Type B pancreatic cell (in vitro differentiated cells): ENCODE measurements around the gene STPG4. TPM values are rescaled to one million over a fixed set of nuclear protein-coding genes. Genes with fewer than 3 reads are reported as not detected.

Experiments used
- DNase-seq: peaks from one replicate; pipeline ENCODE4 v3.0.0; 2021; ENCODE audit warnings: mixed read lengths; ENCODE audit not compliant: unreplicated experiment; ENCODE audit errors: extremely low spot score
- H3K27ac Mint-ChIP-seq: 2 replicates; pipeline ENCODE4 v1.8.0; 2021; ENCODE audit warnings: mild to moderate bottlenecking, mixed read lengths
- H3K27me3 Mint-ChIP-seq: 2 replicates; pipeline ENCODE4 v1.8.0; 2021; ENCODE audit warnings: mixed read lengths
- H3K36me3 Mint-ChIP-seq: 2 replicates; pipeline ENCODE4 v1.8.0; 2021; ENCODE audit warnings: mixed read lengths
- H3K4me1 Mint-ChIP-seq: one replicate; pipeline ENCODE4 v1.8.0; 2021; ENCODE audit warnings: mixed read lengths; ENCODE audit not compliant: unreplicated experiment
- H3K4me3 Mint-ChIP-seq: 2 replicates; pipeline ENCODE4 v1.8.0; 2021; ENCODE audit warnings: mild to moderate bottlenecking, mixed read lengths
- H3K9me3 Mint-ChIP-seq: 2 replicates; pipeline ENCODE4 v1.8.0; 2021; ENCODE audit warnings: mixed read lengths
- total RNA-seq: library from RNA; stranded (reverse); gene quantifications from 2 replicates; pipeline ENCODE4 v1.2.1, GENCODE V29; 2021; ENCODE audit warnings: low replicate concordance
- TF ChIP-seq, protein P1 (sequence below): fragments of 200-600 bp; sonication (generic); conservative IDR thresholded peaks from 2 replicates; pipeline ENCODE4 v1.5.0; 2021; ENCODE audit warnings: antibody characterized with exemption, mild to moderate bottlenecking

STPG4 gene
- total RNA-seq, 1 donor from 2014 or later, result 0.36 TPM

DNA sequence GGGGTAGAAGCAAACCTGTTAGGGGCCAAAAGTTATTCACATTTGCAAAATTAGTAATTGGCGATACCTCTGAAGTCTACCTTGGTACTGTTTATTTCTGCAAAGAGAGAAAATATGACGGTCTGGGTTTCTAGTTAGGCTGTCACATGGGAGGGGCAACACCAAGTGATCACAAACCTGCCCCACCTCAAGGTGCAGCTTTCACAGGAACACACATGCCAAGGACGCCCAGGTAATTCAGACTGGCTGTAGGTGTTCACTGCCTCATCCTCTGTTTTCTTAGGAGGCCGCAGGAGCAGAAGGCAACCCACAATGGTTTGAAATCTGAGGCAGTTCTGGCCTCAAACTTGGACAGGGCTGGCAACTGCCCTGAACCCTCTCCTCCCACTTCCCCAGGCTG, 56.2 kb downstream of the STPG4 start:
- DNase-seq, result no peak
- peak overlapping the region; percentile 78 for H3K27ac Mint-ChIP-seq
- TF ChIP-seq, protein P1, sequence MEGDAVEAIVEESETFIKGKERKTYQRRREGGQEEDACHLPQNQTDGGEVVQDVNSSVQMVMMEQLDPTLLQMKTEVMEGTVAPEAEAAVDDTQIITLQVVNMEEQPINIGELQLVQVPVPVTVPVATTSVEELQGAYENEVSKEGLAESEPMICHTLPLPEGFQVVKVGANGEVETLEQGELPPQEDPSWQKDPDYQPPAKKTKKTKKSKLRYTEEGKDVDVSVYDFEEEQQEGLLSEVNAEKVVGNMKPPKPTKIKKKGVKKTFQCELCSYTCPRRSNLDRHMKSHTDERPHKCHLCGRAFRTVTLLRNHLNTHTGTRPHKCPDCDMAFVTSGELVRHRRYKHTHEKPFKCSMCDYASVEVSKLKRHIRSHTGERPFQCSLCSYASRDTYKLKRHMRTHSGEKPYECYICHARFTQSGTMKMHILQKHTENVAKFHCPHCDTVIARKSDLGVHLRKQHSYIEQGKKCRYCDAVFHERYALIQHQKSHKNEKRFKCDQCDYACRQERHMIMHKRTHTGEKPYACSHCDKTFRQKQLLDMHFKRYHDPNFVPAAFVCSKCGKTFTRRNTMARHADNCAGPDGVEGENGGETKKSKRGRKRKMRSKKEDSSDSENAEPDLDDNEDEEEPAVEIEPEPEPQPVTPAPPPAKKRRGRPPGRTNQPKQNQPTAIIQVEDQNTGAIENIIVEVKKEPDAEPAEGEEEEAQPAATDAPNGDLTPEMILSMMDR, result no peak
- peaks cover 4% of the 10 kb centered on the region for H3K9me3 Mint-ChIP-seq
- peaks cover 11% of the 10 kb centered on the region for H3K4me1 Mint-ChIP-seq
- no peaks in the 10 kb centered on the region for H3K36me3 Mint-ChIP-seq
- H3K27me3 Mint-ChIP-seq, result no peaks in the 10 kb centered on the region
- H3K4me3 Mint-ChIP-seq, result no peak overlapping the region

DNA sequence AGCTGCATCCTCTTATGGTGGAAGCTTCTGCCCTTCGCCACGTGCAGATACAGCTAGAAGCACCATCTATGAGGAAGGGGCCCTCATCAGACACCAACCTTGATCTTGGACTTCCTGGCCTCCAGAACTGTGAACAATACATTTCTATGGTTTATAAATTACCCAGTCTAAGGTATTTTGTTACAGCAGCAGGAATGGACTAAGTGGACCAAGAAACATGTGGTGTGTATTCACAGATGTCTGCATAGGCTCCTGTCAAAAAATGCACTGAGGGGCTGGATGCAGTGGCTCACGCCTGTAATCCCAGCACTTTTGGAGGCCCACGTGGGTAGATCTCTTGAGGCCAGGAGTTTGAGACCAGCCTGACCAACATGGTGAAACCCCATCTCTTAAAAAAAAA, 57.5 kb downstream of the STPG4 start:
- Mint-ChIP-seq H3K36me3 (no peaks in the 10 kb centered on the region), H3K9me3 (peaks cover 4% of the 10 kb centered on the region), H3K4me1 (peaks cover 11% of the 10 kb centered on the region), H3K4me3 (no peak overlapping the region), H3K27ac (no peak overlapping the region), H3K27me3 (no peaks in the 10 kb centered on the region)
- TF ChIP-seq, protein P1, result no peak
- no peak for DNase-seq

- Mint-ChIP-seq H3K9me3 (peaks cover 4% of the 10 kb centered on the region), H3K36me3 (no peaks in the 10 kb centered on the region), H3K27me3 (no peaks in the 10 kb centered on the region), H3K27ac (no peak overlapping the region), H3K4me3 (no peak overlapping the region), H3K4me1 (peaks cover 11% of the 10 kb centered on the region)
- DNase-seq, result no peak
- TF ChIP-seq, protein P1, result no peak
These were observed 58.7 kb downstream of the STPG4 start for GRCh38 chr2:47096451-47096850.

DNA sequence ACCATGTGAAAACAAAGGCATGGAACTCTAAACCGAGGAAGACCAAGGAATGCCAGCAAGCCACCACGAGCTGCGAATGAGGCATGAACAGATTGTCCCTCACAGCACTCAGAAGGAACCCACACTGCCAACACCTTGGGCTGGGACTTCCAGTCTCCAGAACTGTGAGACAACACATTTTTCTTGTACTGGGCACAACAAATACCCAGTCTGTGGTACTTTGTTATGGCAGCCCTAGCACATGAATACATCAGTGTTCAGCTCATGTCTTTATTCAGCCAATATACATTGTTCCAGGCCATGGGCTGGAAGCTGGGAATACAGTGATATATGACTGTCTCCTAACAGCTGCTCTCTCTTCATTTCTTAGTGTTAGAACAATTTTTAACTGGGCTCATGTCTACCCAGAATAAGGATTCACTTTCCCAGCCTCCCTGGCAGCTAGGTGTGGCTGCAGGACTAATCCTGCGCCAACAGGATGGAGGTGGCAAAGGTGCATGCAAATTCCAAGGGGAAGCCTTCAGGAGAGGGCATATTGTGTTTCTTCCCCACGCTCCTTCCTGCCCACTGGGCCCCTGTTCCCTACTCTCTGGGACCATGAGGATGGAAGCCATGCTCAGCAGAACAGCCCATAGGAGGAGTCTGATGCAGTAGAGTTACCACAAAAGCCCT, 59.6 kb downstream of the STPG4 start:
- Mint-ChIP-seq H3K27me3 (no peaks in the 10 kb centered on the region), H3K4me3 (no peak overlapping the region), H3K27ac (no peak overlapping the region)

DNA sequence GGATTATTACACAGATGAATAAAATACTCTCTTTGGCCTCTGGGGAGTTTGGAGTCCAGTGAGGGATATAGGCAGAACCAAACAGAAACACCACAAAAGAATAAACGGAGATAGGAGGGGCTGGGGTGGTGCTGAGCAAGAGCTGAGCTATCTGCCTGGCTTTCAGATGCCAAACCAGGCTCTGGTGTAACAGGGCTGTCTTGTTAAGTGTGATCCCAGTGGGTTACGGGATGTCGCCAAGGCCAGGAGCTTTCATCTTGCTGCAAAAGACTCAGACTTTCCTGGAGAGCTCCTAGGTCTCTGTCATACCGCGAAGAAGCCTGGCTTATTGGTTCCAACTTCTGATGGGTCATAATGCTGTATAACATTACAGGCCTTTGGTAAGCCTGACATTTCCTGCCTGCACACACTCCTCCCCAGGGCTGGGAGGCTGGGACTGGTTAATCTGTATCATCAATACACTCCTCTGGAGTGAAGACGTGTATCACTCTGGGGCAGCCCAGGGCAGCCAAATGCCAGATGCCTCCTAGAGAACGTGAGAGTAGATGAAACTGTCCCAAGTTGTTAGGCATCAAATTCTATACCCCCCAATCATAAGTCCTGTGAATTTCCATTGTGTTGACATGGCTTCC, 60.5 kb downstream of the STPG4 start:
- no peak for DNase-seq

More for the DNA sequence above, 59.6 kb downstream of the STPG4 start:
- H3K36me3 Mint-ChIP-seq, result no peaks in the 10 kb centered on the region
- H3K9me3 Mint-ChIP-seq, result peaks cover under 1% of the 10 kb centered on the region
- H3K4me1 Mint-ChIP-seq, result peaks cover 14% of the 10 kb centered on the region
- DNase-seq, result no peak
- TF ChIP-seq, protein P1, result no peak

More for the DNA sequence above, 60.5 kb downstream of the STPG4 start:
- H3K9me3 Mint-ChIP-seq, result no peaks in the 10 kb centered on the region
- H3K27me3 Mint-ChIP-seq, result no peaks in the 10 kb centered on the region
- no peak overlapping the region for H3K27ac Mint-ChIP-seq
- H3K4me3 Mint-ChIP-seq, result no peak overlapping the region
- TF ChIP-seq, protein P1, result no peak
- peaks cover 20% of the 10 kb centered on the region for H3K4me1 Mint-ChIP-seq
- no peaks in the 10 kb centered on the region for H3K36me3 Mint-ChIP-seq
